ENCODE results near the gene FAM222B. TPM values are rescaled to one million over a fixed set of nuclear protein-coding genes. Genes with fewer than 3 reads are reported as not detected.
"Not testable (repeated sequence)": the region's sequence is repeated elsewhere in the genome, so short reads cannot be mapped to it uniquely, and the experiment has no call there.

Gene FAM222B
- total RNA-seq, 2 donors from 2014 or later = 15.1 to 24.9 TPM

DNA sequence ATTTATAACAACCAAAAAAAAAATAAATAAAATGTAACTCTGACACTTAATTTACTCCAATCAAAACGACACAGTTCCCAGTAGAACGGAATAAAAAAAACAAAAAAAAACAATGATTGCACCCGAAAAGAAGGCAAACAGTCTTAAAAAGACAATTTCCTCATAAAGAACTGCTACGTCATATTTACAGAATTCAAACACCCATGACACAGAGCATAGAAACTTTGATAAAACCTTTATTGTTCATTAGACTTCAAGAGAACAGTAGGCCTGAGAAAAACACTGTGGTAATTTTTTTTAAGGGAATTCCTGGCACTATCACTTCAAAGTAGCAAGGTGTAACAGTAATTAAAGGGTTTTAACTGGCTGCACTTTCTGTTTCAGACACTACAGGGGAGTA is 26.1 kb downstream of the FAM222B start:
- Mint-ChIP-seq H3K36me3 (peaks cover 0 to 4% of the 10 kb centered on the region in 2 donors), H3K9me3 (no peaks in the 10 kb centered on the region), H3K27ac (no peak overlapping the region)
- no peak for ATAC-seq
- no peak for DNase-seq (ENCODE audit: low spot score in 2 of 2)

DNA sequence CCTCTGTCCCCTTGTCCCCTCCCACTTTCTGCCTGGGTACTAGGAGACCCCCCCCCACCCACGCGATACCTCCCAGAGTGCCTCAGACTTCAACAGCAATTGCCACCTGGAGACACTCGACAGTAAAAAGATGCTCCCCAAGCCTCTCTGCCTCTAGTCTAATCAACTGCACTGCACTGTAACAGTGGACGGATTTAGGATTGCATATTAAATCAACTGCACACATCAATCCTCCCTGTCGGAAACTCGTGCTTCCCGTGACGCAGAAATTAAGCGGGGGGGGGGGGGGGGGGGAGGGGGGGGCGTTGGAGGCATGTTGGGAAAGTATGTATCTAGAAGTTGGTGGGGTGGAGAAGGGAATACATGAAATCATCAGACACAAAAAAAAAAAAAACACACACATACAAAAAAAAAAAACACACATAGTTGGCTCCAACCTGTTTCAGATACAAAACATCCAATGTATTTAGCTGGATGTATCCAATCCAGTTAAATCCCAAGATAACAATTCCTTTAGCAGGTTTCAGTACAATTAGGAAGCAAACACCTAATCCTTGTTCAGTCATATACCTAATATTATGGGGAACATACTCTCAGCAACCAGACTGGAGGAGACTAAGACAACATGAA is 29.7 kb downstream of the FAM222B start:
- ATAC-seq (peak; percentile 20 to 37), DNase-seq (ENCODE audit: low spot score in 2 of 2) (no peak)
- H3K27ac Mint-ChIP-seq = peak overlapping the region; percentile 85 to 93
- H3K9me3 Mint-ChIP-seq = no peaks in the 10 kb centered on the region
- H3K36me3 Mint-ChIP-seq = peaks cover 0 to 4% of the 10 kb centered on the region in 2 donors

DNA sequence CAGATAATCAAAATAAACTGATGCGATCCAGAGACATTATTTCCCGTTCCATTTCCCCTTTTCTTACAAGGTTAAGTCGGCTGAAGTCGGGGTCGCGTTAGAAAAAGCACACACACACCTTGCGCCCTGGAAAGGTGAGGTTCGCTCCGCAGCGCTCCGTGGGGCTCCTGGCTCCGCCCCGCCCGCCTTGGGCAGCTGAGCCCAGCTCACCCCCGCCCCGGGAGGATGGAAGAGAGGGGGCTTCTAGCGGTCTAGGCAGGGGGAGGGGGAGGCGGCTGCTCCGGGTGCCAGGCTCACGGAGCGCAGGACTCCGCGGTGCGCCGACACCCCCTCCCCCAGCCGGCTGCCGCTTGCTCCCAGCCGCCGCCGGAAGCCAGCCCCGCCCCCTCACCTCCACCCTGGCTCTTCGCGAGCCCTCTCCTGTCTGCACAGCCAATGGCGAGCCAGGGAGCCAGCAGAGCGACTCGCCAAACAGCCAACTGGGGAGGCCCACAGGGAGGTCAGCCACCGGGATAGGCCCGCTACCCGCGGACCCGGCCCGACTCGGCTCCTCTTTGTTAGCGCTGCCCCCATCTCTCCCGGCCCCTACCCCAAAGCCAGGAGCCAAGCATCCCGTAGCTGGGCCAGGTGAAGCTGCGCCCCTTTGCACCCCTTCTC is 30.4 kb downstream of the FAM222B start:
- Mint-ChIP-seq H3K36me3 (peaks cover 0 to 4% of the 10 kb centered on the region in 2 donors), H3K9me3 (no peaks in the 10 kb centered on the region), H3K27ac (peak overlapping the region; percentile 85 to 93)
- DNase-seq (ENCODE audit: low spot score in 2 of 2) (peak; percentile 97), ATAC-seq (peak; percentile 99 to 100)

DNA sequence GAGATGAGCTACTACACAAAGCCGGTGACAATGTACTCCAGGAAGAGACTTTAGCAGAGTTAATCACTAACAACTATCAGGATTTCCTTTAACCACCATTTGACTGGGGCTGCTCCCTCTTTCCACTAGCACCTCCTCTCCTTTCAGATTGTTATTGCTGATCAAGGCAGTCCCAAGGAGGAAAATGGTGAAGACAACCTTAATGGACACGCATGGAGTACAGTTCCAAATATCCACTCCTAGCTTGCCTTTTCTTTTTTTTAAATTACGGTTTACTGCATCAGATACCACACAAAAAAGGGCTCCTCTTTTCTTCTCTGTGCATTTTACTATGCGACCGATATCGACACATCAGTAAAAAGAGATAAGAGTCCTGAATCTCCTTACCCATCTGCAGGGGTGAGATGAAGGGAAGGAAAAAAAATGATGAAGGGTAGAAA is 30.9 kb downstream of the FAM222B start:
- DNase-seq (ENCODE audit: low spot score in 2 of 2) = peak in 1 of 2 donors; percentile 14

GRCh38 chr17:28810437-28810836 is 32.2 kb downstream of the FAM222B start:
- ATAC-seq (peak; percentile 55 to 62), DNase-seq (ENCODE audit: low spot score in 2 of 2) (peak in 1 of 2 donors; percentile 6)
- Mint-ChIP-seq H3K9me3 (no peaks in the 10 kb centered on the region), H3K27ac (peak overlapping the region; percentile 81 to 85), H3K36me3 (peaks cover 0 to 4% of the 10 kb centered on the region in 2 donors)

More for the DNA sequence above, 30.9 kb downstream of the FAM222B start:
- ATAC-seq = no peak
- H3K9me3 Mint-ChIP-seq = no peaks in the 10 kb centered on the region
- H3K27ac Mint-ChIP-seq = peak overlapping the region; percentile 85 to 86
- peaks cover 0 to 4% of the 10 kb centered on the region in 2 donors for H3K36me3 Mint-ChIP-seq

DNA sequence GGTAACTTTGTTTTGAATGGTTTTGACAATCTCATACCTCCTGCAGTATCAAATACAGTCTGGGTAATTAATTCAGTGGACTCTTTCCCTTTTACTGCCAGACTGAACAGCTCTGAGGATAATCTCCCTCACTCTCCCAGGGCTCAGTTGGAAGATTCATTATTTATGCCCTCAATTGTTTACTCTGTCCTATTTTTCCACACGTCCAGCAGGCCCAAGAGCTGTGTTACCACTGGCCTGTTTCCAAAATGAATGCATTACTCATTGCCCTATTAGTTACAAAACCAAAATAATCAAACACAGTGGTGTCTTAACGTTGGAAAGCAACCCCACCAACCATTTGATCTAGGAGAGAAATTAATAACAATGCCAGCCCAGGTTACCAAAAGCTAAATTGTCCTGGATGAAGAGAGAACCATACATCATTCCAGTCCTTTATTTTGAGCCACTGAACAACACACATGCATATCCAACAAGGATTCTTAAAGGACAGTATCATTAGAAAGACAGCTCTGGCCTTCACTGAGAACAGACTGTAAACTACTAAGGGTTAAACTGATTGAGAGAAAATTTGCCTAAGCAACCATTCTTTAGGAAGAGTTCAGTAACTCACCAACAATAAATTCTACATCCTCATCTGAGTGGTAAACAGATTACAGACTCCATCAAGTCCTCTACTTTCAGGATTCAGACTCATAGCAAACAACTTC is 34.5 kb downstream of the FAM222B start:
- Mint-ChIP-seq H3K27ac (peak overlapping the region in 1 of 2 donors; percentile 18), H3K36me3 (peaks cover 0 to 4% of the 10 kb centered on the region in 2 donors)
- no peak for ATAC-seq

DNA sequence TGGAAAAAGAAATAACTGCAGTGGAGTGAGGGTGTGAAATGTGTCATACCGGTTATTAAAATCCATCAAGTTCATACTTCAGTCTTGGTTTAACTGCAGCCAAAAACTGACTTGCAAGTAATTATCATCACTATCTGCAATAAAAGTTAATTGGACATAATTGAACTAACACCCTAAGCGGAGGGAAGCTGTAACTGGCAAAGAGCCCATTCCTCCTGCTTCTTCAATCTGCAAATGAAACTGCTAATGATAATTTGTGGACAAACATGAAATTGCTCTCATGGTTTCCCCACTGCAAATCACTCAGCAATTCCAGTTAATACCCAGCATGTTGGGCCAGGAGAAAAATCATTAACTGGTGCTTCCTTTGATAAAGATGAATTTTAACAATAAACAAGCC is 46.5 kb downstream of the FAM222B start:
- Mint-ChIP-seq H3K27ac (no peak overlapping the region), H3K36me3 (no peaks in the 10 kb centered on the region)
- ATAC-seq = no peak

More for the DNA sequence above, 34.5 kb downstream of the FAM222B start:
- DNase-seq (ENCODE audit: low spot score in 2 of 2) = no peak
- no peaks in the 10 kb centered on the region for H3K9me3 Mint-ChIP-seq

GRCh38 chr17:28794846-28795441 is 47.6 kb downstream of the FAM222B start:
- not testable (repeated sequence) for H3K9me3 Mint-ChIP-seq; H3K27ac Mint-ChIP-seq; H3K36me3 Mint-ChIP-seq; DNase-seq (ENCODE audit: low spot score in 2 of 2); ATAC-seq

More for the DNA sequence above, 46.5 kb downstream of the FAM222B start:
- no peak for DNase-seq (ENCODE audit: low spot score in 2 of 2)
- no peaks in the 10 kb centered on the region for H3K9me3 Mint-ChIP-seq

GRCh38 chr17:28792877-28793661 is 49.5 kb downstream of the FAM222B start:
- Mint-ChIP-seq H3K36me3 (no peaks in the 10 kb centered on the region), H3K9me3 (no peaks in the 10 kb centered on the region), H3K27ac (peak overlapping the region in 1 of 2 donors; percentile 59)
- DNase-seq (ENCODE audit: low spot score in 2 of 2) (no peak), ATAC-seq (no peak)

DNA sequence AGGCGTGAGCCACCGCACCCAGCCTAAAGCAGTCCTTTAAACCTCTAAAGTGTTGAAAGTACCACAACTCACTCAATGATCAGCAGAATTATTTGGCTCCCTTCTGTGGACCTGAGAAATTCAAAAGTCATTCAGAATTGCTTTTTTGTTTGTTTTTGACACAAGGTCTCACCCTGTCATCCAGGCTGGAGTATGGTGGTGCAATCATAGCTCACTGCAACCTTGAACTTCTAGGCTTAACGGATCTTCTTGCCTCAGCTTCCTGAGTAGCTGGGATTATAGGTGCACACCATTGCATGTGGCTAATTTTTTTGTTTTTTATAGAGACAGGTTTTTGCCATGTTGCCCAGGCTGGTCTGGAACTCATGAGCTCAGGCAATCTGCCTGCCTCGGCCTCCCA is 54.5 kb downstream of the FAM222B start:
- H3K9me3 Mint-ChIP-seq = no peaks in the 10 kb centered on the region
- no peak for ATAC-seq
- H3K27ac Mint-ChIP-seq = no peak overlapping the region
- H3K36me3 Mint-ChIP-seq = no peaks in the 10 kb centered on the region
- no peak for DNase-seq (ENCODE audit: low spot score in 2 of 2)

DNA sequence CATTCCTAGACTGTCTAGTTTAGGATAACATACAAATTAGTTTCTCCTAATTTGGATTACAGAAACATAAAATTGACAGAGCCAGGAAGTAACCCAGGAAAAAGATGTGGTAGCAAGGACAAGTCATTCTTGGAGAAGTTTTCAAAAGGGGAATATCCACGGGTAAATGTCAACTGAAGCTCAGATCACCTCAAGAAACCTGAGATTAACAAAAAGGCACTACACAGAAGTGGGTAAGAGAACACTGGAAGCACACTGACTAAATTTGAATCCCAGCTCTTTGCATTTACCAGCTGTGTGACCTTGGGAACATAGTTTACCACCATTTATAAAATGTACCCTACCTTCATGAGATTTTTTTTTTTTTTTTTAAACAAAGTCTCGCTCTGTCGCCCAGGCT is 59.4 kb downstream of the FAM222B start:
- DNase-seq (ENCODE audit: low spot score in 2 of 2) = no peak
- peak in 1 of 2 donors; percentile 59 for ATAC-seq
- H3K36me3 Mint-ChIP-seq = peaks cover 0 to 17% of the 10 kb centered on the region in 2 donors
- no peaks in the 10 kb centered on the region for H3K9me3 Mint-ChIP-seq
- H3K27ac Mint-ChIP-seq = peak overlapping the region in 1 of 2 donors; percentile 10

DNA sequence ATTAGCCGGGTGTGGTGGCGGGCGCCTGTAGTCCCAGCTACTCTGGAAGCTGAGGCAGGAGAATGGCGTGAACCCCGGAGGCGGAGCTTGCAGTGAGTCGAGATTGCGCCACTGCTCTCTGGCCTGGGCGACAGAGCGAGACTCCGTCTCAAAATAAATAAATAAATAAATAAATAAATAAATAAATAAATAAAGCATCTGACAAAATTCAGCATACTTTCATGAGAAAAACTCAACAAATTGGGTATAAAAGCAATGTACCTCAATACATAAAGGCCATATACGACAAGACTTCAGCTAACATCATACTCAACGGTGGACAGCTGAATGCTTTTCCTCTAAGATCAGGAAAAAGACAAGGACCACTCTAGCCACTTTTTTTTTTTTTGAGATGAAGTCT is 63.0 kb downstream of the FAM222B start:
- not testable (repeated sequence) for DNase-seq (ENCODE audit: low spot score in 2 of 2); H3K27ac Mint-ChIP-seq; ATAC-seq; H3K9me3 Mint-ChIP-seq
- peaks cover 0 to 17% of the 10 kb centered on the region in 2 donors for H3K36me3 Mint-ChIP-seq

GRCh38 chr17:28777178-28777577 is 65.4 kb downstream of the FAM222B start:
- no peak for ATAC-seq

DNA sequence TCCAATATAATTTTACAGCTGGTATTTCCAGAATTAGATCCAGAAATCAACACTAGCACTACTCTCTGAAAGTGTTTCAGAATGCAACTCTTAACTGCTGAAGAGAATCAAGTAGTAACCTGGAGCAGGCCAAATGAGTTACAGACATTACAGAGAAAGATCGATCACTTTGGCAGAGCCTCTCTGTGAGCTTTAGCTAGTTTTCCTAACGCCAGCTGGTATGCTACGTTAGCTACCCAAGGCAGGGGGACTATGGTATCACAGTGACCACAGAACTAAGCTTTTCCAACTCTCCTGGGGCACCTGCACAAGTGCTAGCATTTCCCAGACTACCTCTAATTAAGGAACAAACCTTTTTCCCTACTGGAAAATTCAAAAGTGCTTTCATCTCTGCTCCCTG is 68.4 kb downstream of the FAM222B start:
- no peak for DNase-seq (ENCODE audit: low spot score in 2 of 2)
- no peak for ATAC-seq
- no peaks in the 10 kb centered on the region for H3K9me3 Mint-ChIP-seq
- H3K36me3 Mint-ChIP-seq = peaks cover 0 to 4% of the 10 kb centered on the region in 2 donors
- peak overlapping the region; percentile 29 to 49 for H3K27ac Mint-ChIP-seq

More at GRCh38 chr17:28777178-28777577, 65.4 kb downstream of the FAM222B start:
- no peaks in the 10 kb centered on the region for H3K9me3 Mint-ChIP-seq
- no peak for DNase-seq (ENCODE audit: low spot score in 2 of 2)
- H3K36me3 Mint-ChIP-seq = peaks cover 0 to 17% of the 10 kb centered on the region in 2 donors
- H3K27ac Mint-ChIP-seq = peak overlapping the region; percentile 55 to 70

DNA sequence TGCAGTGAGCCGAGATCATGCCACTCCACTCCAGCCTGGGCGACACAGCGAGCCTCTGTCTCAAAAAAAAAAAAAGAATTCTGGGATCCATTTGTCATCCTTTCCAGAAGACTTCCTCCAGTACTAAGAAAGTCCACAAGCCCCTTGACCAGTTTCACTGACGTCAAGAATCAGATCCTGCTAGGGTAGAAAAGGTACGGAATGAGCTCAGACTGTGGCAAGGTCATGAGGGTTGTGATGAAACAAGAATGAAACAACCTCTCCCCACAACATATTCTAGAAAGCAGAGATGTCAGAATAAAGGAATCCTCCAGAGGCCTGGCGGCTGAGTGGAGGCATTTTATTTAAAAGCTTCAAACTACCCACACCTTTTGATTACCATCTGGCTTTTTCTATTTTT is 68.9 kb downstream of the FAM222B start:
- Mint-ChIP-seq H3K27ac (peak overlapping the region; percentile 29 to 49), H3K9me3 (no peaks in the 10 kb centered on the region), H3K36me3 (no peaks in the 10 kb centered on the region)
- DNase-seq (ENCODE audit: low spot score in 2 of 2) (no peak), ATAC-seq (peak; percentile 20 to 71)

- H3K27ac Mint-ChIP-seq = peak overlapping the region; percentile 46 to 60
- H3K9me3 Mint-ChIP-seq = no peaks in the 10 kb centered on the region
- H3K36me3 Mint-ChIP-seq = no peaks in the 10 kb centered on the region
- DNase-seq (ENCODE audit: low spot score in 2 of 2) = no peak
- ATAC-seq = no peak
Observed at GRCh38 chr17:28765038-28765437, 77.6 kb downstream of the FAM222B start.

Measured in activated naive CD4-positive, alpha-beta T cell treated with anti-CD3 and anti-CD28 coated beads, Interleukin-2, amount 50 U/mL, for 72 hours (primary cell).